HuH-7 (cell line): ENCODE measurements around the gene ZFYVE9.

Experiments used
- DNase-seq: peaks from one replicate; pipeline ENCODE4 v3.0.0; 2011; ENCODE audit warnings: low spot score

The ZFYVE9 gene

DNA sequence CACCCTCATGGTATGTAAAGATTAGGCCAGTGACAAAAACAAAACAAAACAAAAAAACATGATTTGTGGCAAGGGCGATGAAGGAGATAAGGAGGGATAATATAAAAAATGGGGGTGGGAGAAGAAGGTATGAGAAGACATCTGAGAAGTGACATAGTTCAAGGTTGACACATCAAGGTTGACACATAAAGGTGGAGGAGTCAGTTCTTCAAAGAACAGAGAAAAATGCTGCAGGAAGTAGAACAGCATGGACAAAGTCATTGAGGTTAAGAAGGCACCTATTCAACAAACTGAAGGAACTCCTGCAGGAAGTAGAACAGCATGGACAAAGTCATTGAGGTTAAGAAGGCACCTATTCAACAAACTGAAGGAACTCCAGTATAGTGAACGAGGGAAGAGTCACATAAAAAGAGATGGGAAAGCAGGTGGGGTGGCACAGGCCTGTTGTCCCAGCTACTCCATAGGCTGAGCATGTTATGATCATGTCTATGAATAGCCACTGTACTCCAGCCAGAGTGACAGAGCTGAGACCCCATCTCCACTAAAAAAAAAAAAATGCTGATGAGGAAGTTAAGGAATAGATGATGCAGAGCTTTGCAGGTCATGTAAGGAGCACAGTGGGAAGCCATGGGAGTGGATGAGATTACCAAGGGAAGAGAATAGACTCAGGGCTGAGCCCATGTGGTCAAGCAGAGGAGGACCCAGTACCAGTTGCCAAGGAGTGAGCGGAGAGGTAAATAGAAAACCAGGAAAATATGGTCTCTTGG lies 101.5 kb downstream of the ZFYVE9 start:
- no peak for DNase-seq

DNA sequence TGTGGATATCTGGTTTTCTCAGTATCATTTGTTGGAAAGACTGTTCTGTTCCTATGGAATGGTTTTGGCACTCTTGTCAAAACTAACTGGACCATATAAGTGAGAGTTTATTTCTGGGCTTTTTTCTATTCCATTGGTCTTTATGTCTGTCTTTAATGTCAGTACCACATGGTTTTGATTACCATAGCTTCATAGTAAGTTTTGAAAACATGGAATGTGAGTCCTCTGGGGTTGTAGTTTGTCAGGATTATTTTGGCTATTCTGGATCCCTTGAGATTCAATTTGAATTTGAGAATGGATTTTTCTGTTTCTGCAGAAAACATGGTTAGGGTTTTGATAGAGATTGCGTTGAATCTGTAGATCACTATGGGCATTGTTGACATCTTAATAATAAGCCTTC lies 107.9 kb downstream of the ZFYVE9 start:
- no peak for DNase-seq

DNA sequence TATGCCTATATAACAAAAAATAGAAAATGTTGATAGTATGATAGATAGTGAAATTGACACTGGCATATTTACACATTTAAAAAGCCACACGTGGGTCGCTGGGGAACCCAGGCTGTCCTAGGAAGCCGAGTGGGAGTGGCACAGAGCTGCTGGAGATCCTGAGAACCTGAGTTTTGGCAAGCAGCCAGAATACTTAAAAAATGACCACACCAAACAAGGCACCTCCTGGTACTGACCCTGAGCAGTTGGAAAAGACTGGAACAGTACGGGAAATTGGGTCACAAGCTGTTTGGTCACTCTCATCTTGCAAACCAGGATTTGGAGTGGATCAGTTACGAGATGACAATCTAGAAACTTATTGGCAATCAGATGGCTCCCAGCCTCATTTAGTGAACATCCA lies 111.5 kb downstream of the ZFYVE9 start:
- DNase-seq = no peak

DNA sequence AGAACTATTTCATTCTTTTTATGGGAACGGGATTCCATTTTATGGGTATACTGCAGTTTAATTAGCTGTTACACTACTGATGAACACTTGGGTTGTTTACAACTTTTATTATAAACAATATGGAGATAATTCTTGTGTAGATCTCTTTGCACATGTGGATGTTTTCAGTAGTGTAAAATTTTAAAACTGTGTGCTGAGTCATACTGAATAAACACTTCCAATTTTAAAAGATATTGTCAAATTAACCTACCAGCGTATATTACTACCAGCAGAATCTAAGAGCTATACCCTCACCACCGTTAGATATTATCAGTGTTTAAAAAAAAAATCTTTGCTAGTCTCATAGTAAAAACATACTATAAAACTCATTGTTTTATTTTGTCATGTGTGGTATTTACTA lies 118.0 kb downstream of the ZFYVE9 start:
- no peak for DNase-seq

DNA sequence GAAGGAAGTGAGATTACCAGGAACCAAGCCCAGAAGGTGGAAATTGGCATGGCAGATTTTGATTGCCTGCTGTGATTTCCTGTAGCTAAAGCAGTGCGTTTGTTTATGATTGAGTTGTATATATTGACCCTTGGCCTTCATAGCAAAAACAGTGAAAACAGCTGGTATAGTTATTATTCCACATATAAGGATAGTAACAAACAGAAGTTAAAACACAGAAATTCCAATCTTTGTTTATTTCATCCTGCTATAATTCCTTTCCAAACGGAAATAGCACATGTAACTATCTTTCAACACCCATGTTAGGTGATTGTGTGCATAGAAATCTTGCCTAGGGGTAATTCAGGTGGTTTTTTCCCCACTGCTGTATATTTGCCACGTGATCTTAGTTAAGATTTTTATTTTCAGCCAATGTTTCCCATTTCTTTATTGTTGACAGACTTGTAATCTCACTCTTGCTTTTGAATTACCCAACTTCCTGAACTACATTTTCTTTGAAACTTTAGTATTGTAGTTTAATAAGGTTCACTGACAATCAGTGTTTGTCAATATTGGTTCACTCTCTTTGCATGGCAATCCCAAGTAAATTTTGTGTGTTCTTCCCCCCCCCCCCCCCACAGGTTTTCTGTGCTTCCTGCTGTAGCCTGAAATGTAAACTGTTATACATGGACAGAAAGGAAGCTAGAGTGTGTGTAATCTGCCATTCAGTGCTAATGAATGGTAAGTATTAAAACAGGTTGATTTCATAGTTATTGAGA lies 121.4 kb downstream of the ZFYVE9 start:
- peak; percentile 12 for DNase-seq

DNA sequence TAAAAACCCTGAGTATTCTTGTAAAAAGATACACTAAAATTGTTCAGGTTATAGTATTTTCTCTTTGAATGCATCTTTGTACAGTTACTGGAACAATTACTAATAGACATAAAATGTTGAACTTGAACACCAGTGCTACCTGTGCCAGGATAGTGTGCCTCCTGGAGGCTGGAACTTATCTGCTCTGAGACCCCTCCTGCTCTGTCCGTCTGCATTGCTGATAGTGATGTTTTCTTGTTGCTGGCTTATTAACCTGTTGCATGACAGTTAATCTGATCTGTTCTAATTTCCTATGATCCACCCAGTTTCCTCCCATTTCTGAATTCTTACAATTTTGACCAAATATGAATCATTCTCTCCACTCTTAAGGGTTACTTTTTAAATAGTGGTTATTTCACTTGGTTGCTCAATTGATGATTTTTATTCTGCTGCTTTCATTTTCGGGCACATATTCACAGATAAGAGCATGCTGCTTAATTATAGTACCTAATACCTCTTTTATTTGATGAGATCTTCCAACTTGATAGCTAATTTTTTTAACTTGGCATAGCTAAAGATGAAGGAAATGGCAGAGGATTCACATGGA lies 122.7 kb downstream of the ZFYVE9 start:
- no peak for DNase-seq

DNA sequence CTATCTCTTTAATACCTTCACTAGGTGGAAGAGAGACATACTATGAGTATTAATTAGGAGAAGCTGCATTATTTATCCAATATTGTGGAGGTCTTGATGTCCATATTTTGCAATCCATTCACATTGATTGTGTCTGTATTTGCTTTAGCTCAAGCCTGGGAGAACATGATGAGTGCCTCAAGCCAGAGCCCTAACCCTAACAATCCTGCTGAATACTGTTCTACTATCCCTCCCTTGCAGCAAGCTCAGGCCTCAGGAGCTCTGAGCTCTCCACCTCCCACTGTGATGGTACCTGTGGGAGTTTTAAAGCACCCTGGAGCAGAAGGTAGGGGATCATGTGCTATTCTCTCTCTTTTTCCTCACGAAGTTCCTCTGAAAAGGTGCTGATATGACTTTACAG lies 124.6 kb downstream of the ZFYVE9 start:
- no peak for DNase-seq

DNA sequence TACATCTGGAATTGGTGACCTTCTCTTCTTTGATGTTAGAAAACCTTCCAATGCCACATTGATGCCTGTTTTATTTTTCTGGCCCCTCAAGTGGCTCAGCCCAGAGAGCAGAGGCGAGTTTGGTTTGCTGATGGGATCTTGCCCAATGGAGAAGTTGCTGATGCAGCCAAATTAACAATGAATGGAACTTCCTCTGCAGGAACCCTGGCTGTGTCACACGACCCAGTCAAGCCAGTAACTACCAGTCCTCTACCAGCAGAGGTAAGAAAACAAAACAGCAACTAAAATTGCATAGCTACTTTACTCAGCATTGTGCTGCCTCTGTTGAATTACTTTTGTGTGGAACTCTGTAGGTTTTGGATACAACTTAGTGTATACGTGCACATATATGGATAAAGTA lies 126.5 kb downstream of the ZFYVE9 start:
- DNase-seq = no peak

DNA sequence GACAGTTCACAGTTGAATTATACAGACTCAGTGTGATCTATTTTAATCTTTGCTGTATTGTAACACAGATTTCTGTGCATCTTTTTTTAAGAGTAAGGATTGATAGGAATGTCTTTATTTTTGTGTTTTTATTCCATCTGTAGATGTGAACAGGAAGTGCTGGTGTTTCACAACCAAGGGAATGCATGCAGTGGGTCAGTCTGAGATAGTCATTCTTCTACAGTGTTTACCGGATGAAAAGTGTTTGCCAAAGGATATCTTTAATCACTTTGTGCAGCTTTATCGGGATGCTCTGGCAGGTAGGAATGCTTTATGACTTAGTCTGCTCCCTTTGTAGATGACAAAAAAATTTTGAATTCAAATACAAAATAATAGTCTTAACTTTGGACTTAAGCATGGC lies 139.6 kb downstream of the ZFYVE9 start:
- peak; percentile 6 for DNase-seq

DNA sequence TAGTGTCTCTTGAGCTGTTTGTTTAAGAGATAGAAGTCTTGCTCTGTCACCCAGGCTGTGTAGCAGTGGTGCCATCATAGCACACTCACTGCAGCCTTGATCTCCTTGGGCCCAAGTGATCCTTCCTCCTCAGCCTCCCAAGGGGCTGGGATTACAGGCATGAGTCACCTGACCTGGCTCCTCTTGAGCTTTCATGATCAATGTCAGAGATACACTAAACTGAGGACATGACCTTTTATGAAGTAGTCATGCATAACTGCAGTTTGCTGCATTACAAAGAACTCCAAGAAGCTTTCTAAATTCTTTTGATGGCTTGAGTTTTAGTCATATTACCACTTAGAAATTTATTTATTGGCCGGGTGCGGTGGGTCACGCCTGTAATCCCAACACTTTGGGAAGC lies 146.4 kb downstream of the ZFYVE9 start:
- no peak for DNase-seq

DNA sequence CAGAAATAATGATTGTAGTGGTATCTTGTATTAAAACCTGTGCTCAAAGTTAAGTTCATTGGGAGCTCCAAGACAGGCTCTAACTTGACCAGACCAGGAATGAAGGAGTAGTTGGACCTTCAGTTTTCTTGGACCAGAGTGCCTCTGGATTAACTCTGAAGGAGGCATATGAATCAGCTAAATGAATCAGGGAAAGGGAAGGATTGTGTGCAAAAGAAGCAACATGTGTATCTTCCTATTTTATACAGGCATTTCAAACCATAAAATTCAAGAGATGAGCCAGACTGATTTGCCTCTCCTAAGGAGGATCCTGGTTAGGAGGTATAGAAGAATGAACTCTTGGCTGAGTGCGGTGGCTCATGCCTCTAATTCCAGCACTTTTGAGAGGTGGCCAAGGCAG lies 152.7 kb downstream of the ZFYVE9 start:
- DNase-seq = no peak

DNA sequence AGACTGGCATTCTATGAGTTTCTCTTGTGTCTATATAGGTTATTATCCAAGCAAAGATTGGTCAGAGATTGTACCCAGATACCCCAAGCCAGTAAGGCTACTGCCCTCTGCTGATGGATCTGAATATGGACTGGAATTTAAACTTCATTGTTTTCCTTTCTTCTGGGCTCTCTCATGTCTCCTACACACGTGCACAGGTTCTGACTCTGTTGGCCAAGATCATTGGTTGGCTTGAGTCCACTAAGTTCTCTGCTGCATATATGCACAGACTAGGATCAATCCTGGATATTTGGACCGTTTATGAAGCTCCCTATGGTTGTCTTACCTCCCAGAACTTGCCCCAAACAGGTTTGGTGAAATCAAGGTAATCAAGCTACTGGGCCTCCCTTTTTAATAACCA lies 154.5 kb downstream of the ZFYVE9 start:
- peak; percentile 66 for DNase-seq

DNA sequence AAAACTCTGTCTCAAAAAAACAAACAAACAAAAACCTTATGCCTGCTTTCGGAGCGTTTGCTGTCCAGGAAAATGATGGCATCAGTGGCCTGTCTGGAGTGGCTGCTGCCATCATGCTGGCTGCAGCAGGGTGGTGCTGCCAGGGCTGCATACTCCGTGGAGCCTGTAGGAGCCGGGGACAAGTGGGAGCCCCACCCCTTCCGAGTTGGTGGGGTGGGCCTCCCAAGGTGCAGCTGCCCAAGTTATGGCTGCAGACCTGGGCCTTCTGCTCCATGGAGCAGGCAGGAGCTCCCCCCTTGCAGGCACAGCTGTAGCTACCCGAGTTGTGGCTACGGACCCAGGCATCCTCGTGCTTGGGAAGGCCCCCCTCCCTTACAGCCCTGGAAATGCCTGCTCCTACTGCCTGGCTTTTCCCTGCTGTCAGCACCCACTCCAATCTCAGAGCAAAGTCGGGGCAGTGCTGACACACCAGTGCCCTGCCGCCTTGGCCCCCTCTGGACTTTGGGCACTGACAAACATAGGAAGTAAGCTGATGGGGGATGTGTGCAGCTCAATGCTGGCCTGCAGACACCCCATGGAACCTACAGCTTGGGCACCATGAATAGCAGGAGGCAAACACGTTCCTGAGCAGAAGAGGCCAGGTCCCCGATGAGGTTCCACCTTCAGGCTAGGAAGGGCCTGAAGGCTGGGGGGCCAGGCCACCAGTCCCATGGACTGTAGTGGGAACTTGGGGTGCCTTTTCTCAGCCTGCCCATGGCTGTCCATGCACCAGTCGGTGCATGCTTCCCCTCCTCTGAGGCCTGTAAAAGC lies 163.7 kb downstream of the ZFYVE9 start:
- DNase-seq = no peak

DNA sequence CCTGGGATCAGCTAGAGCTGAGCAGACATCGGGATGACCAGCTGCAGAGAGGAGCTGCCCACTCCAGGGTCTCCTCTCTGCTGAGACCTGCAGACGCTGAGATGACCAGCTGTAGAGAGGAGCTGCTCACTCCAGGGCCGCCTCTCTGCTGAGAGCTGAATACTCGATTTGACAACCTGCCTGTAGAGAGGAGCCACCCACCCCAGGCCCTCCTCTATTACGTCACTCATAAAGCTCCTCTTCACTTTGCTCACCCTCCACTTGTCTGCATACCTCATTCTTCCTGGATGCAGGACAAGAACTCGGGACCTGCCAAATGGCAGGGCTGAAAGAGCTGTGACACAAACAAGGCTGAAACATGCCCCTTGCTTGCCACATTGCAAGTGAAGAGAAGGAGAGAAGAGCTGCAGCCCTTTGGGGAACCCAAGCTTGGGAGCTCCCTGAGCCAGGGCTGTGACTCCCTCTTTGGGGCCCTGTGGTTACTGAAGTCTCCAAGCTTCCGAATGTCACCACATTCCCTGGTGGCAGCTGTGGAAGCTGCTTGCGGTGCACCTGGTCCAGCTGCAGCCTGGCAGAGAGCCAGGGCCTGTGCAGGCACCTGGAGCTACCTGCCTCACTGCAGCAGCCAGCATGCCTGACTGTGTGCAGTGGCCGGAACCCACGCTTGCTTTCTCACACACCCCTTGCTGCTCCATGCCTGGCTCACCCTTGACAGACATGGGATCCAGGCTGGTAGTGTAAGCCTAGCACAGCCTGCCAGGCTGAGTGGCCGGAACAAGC lies 164.5 kb downstream of the ZFYVE9 start:
- DNase-seq = no peak

DNA sequence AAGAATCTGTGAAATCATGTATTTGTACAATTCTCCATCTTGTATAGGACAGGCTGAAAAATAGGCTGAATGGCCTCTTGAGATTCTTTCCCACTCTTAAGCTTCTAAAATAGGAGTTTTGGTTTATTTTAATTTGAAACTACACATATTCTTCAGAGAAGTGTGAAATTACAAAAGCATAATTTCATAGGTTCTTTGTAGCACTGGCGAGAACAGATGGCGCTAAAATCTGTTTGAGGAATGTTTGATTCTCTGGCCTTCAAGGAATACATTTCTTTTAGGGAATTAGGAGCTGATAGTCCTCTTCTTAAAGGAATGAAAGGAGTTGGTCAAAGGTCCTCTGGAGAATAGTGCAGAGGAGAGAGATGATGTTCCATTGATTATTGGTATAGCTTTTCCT lies 179.2 kb downstream of the ZFYVE9 start:
- no peak for DNase-seq

DNA sequence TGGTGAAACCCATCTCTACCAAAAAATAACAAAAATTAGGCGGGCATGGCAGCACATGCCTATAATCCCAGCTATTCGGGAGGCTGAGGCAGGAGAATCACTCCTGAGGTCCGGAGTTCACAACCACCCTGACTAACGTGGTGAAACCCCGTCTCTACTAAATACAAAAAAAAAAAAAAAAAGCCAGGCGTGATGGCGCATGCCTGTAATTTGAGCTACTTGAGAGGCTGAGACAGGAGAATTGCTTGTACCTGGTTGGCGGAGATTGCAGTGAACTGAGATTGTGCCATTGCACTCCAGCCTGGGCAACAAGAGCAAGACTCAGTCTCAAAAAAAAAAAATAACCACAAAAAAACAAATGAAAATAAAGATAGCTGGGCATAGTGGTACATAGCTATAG lies 181.8 kb downstream of the ZFYVE9 start:
- DNase-seq = no peak

DNA sequence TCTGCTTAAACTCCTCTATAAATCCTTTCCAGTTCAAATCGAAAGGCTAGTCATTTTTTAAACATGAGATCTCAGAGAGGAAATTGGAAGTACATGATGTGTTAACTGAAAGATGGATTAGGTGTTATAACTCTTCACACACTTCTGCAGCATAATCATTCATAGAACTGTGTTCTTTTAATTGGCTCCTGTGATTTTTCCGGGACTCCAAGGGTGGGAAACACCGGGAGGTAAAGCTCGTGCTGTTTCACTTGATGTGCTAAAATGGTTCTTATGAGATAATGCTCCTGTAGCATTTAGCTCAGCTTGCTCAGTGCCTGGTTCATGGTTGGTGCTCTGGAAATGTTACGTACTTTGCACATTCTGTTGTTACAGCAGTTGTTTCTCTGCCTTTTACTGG lies 183.9 kb downstream of the ZFYVE9 start:
- no peak for DNase-seq

DNA sequence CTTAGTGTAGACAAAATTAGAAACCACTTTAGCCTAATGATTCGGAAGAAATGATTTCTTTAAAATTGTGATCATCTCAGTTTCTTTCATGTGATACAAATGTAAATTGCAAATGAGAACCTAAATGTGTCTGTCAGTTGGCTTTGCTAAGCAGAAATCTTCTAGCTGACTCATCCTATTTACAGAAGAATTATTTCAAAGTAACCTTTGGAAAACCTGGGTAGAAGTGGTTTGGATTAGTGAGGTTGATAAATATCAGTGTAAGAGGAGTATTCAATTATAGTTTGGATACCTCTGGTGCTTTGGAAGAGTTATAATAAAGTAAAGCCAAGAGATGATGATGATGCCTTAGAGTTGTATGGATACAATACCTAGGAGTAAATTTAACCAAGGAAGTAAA lies 186.7 kb downstream of the ZFYVE9 start:
- no peak for DNase-seq

DNA sequence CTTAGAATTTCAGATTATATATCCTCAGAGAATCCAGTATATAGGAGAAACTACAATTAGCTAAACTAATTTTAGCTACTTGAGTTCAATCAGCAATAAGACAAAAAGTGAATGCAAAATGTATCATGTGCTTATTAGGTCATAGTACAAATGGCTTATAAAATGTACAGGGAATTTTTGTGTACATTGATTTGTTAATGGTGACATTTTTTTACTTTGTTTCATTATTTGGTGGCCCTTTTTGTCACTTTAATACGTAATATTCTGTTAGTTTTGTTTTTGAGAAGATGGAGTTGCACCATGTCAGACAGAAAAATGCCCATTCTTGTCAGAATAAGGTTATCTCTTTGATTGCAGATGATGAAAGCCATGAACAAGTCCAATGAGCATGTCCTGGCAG lies 190.5 kb downstream of the ZFYVE9 start:
- no peak for DNase-seq

DNA sequence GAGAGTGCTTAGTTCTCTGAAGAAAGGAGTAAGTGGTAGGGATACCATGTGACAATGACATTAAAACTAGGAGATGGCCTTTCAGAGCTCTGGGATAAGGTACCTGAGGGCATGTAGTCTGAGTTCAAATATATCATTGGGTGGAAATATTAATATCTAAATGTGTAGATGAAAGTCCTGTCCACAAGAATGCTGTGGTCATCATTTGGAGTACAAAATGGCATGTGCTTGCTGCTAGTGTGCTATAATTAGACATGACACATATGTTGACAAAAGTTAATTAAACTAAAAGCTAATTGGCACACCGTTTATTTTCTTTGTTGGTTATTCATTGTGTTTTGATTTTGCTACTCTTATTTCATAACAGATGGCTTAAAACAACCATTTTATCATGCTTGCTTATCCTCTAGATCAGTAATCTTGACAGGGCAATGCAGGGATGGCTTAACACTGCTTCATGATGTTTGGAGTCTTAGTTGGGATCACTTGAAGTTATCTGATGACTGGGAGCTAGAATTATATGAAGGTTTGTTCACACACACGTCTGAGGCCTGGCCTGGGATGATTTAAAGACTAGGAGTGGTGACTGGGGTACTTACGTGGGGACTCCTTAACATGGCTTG lies 193.1 kb downstream of the ZFYVE9 start:
- no peak for DNase-seq

DNA sequence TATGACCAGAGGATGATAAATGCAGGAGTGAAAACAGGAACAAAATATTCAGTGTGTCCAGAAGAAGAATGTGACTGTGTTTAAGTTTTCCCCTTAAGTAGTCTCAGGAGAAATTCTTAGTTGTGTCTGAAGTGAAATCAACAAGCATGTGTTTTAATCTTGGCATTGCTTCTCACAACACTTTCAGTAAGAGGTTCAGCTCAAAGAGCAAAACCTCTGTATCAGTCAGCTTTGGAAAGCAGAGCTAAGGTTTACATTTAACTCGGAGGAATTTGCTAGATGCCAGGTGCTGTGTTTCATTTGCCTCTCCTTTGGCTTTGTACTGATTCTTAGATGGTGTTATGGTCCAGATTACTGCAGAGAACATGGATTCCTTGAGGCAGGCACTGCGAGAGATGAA lies 195.6 kb downstream of the ZFYVE9 start:
- no peak for DNase-seq
